Measurements from ENCODE around the gene PDHA2. TPM values are rescaled to one million over a fixed set of nuclear protein-coding genes. Genes with fewer than 3 reads are reported as not detected.

PDHA2 gene
- not detected in 2 replicates for total RNA-seq

DNA sequence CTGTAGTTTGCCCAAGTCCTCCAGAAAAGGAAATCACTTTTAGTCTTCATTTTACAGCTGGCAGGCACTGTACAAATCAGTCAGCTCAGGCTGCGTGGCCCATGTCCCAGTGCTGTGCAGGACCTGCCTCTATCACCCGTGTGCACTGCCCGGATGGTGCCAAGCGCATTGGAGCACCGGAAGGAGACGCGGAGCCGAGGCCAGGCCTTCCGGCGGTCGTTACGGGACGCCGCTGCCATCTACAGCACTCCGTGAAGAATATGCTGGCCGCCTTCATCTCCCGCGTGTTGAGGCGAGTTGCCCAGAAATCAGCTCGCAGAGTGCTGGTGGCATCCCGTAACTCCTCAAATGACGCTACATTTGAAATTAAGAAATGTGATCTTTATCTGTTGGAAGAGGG is at the start of gene PDHA2:
Gene PDHA2 (plus strand): TSS at position 203 of the 400 bp plus-strand sequence. CDS start 58 bp downstream, at position 261.
- Histone ChIP-seq H3K36me3 (ENCODE audit: control insufficient read depth, insufficient read depth, low read length) (no peaks in the 10 kb centered on the region), H3K27me3 (ENCODE audit: control insufficient read depth, insufficient read depth, low read length) (no peaks in the 10 kb centered on the region), H3K4me3 (ENCODE audit: low read depth, low read length) (no peak within 1 kb of the TSS)
- TF ChIP-seq, protein P1, sequence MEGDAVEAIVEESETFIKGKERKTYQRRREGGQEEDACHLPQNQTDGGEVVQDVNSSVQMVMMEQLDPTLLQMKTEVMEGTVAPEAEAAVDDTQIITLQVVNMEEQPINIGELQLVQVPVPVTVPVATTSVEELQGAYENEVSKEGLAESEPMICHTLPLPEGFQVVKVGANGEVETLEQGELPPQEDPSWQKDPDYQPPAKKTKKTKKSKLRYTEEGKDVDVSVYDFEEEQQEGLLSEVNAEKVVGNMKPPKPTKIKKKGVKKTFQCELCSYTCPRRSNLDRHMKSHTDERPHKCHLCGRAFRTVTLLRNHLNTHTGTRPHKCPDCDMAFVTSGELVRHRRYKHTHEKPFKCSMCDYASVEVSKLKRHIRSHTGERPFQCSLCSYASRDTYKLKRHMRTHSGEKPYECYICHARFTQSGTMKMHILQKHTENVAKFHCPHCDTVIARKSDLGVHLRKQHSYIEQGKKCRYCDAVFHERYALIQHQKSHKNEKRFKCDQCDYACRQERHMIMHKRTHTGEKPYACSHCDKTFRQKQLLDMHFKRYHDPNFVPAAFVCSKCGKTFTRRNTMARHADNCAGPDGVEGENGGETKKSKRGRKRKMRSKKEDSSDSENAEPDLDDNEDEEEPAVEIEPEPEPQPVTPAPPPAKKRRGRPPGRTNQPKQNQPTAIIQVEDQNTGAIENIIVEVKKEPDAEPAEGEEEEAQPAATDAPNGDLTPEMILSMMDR (IDR thresholded peaks at IDR 0.05; ENCODE audit: insufficient read depth, low read length, poor library complexity, severe bottlenecking), result no peak
- DNase-seq (ENCODE audit: low read depth), result no peak

DNA sequence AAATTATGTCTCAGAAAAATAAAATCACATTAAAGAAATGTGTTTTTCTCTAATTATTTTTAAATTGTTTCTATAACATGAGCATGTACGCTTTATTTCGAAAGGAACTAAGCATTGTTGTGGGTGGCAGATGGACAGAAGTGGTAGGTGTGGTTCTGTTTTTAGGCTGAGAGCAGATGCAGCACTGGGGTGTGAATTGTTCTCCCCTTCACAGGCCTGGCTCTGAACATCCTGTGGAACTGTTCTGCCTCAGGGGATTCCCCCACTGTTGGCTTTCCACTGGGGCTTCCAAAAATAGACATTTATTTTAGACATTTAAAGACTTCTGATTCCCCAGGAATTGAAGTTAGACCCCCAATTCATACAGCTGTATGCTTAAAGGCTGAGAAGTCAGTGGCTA is 41.9 kb upstream of the PDHA2 start:
- Histone ChIP-seq H3K4me3 (ENCODE audit: low read depth, low read length) (no peak overlapping the region), H3K27me3 (ENCODE audit: control insufficient read depth, insufficient read depth, low read length) (no peaks in the 10 kb centered on the region), H3K36me3 (ENCODE audit: control insufficient read depth, insufficient read depth, low read length) (no peaks in the 10 kb centered on the region)
- DNase-seq (ENCODE audit: low read depth), result no peak
- TF ChIP-seq, protein P1 (IDR thresholded peaks at IDR 0.05; ENCODE audit: insufficient read depth, low read length, poor library complexity, severe bottlenecking), result no peak

DNA sequence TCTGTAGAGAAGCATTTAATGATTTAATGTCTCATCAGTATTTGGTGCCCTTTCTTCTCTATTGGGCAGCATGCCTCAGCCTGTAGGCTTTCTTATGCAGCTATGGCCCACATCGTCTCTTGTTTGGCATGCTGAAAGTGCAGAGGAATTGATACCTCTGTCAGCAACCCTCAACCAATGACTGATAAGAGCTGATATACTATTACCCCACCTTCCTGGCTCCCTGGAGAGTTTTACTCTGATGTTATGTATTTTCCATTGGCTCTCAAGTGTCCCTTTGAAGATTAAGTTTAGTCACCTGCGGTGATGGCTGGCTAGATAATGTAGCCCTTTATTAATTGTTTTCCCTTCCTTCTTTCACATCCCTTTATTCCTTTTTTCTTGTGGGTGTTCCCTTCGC is 41.2 kb upstream of the PDHA2 start:
- no peak for DNase-seq (ENCODE audit: low read depth)
- H3K4me3 ChIP-seq (ENCODE audit: low read depth, low read length), result no peak overlapping the region

DNA sequence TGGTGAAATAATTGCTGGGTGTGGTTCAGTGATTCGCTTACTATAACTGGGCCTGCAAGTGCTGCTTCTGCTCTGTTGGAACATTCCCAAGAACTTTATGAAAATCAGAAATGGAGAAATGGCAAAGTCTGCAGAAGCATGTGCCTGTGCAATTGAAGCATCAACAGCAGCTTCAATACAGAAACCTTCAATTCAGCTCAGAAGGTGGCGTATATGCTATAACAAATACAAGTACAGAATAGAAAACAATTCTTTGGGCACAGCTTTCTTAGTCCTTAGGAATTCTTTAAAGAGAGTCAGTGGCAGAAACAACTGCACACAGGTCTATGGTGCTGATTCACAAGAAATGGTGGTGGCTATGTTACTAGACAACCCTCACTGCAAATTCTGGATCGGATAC is 18.0 kb upstream of the PDHA2 start:
- Histone ChIP-seq H3K4me3 (ENCODE audit: low read depth, low read length) (no peak overlapping the region), H3K36me3 (ENCODE audit: control insufficient read depth, insufficient read depth, low read length) (no peaks in the 10 kb centered on the region), H3K27me3 (ENCODE audit: control insufficient read depth, insufficient read depth, low read length) (no peaks in the 10 kb centered on the region)
- TF ChIP-seq, protein P1 (IDR thresholded peaks at IDR 0.05; ENCODE audit: insufficient read depth, low read length, poor library complexity, severe bottlenecking), result no peak
- DNase-seq (ENCODE audit: low read depth), result no peak

More for the DNA sequence above, 41.2 kb upstream of the PDHA2 start:
- TF ChIP-seq, protein P1 (IDR thresholded peaks at IDR 0.05; ENCODE audit: insufficient read depth, low read length, poor library complexity, severe bottlenecking), result no peak
- H3K36me3 ChIP-seq (ENCODE audit: control insufficient read depth, insufficient read depth, low read length), result no peaks in the 10 kb centered on the region
- H3K27me3 ChIP-seq (ENCODE audit: control insufficient read depth, insufficient read depth, low read length), result no peaks in the 10 kb centered on the region

DNA sequence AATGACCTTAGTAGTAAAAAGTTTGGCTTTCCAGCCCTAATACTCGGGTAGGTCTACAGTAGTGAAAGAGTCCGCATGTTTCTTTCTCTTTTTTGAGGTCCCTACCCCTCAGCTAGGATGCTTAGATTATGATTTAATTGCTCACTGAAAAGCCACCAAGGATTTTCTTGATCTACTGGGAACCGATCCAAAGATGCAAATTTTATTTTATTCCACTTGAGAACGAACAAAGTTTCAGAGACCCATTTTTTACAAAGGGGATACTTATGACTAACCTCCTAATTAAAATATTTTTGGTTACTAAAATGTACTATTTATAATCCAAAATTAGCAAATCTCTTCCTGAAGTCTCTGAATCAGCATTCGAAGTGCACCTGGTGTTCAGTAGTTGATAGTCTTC is 14.3 kb upstream of the PDHA2 start:
- DNase-seq (ENCODE audit: low read depth), result no peak
- H3K4me3 ChIP-seq (ENCODE audit: low read depth, low read length), result no peak overlapping the region
- TF ChIP-seq, protein P1 (IDR thresholded peaks at IDR 0.05; ENCODE audit: insufficient read depth, low read length, poor library complexity, severe bottlenecking), result no peak

DNA sequence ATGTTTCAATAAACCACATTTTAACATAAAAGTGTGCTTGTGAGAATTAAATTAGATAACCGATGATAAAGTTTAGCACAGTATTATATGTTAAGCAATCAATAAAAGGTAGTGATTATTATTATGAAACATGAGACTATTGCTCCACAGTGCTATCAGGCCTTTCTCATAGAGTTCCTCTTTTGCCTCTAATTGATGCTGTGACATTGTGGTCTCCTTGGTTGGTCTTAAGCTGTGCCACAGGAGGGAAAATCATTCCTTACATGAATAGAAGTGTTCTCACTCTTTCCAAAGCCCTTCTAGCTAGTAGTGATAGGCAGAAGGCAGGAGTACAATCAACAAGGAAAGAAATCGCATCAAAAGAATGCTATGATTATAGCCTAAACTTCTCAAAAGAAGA is 9.2 kb upstream of the PDHA2 start:
- H3K27me3 ChIP-seq (ENCODE audit: control insufficient read depth, insufficient read depth, low read length), result no peaks in the 10 kb centered on the region
- TF ChIP-seq, protein P1 (IDR thresholded peaks at IDR 0.05; ENCODE audit: insufficient read depth, low read length, poor library complexity, severe bottlenecking), result no peak
- DNase-seq (ENCODE audit: low read depth), result no peak
- H3K36me3 ChIP-seq (ENCODE audit: control insufficient read depth, insufficient read depth, low read length), result no peaks in the 10 kb centered on the region
- H3K4me3 ChIP-seq (ENCODE audit: low read depth, low read length), result no peak overlapping the region

More for the DNA sequence above, 14.3 kb upstream of the PDHA2 start:
- no peaks in the 10 kb centered on the region for H3K36me3 ChIP-seq (ENCODE audit: control insufficient read depth, insufficient read depth, low read length)
- H3K27me3 ChIP-seq (ENCODE audit: control insufficient read depth, insufficient read depth, low read length), result no peaks in the 10 kb centered on the region

All from kidney epithelial cell (primary cell).